ENCODE data around the gene UBE4B. TPM values are rescaled to one million over a fixed set of nuclear protein-coding genes. Genes with fewer than 3 reads are reported as not detected.

The UBE4B gene
- total and polyA plus RNA-seq, 10 donors = 8.8 to 53.8 (median 40.5) TPM

DNA sequence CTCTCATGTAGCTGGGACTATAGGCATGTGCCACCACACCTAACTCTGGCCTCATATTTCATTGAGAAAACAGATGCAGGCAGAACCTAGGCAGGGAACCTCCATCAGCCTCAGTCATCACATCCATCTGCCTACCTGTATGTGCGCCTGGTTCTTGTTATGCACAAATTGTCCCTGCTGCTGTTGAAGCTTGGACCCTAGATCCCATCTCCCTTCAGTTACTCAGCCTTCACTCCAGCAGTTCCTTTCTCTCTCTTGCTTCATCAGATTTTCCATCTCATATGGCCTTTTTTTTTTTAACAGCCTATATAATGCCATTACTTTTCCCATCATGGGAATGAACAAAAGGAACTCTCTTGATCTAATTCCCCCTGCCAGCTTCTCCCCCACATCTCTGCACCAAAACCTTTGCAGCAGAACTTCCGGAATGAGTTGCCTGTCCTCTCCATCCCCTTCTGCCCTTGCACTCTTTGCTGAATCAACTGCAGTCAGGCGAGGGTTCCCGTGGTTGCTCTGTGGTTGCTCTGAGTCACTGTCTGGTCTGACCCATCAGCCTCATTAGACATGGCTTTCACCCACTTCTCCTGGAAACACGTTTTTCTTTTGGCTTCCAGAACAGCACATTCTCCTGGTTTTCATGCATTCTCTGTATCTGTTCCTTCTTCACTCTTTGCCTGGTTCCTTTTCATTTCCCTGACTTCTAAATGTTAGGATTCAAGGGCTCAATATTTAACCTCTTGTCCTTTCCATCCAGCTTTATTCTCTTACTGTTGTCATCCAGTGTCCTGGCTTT, 41.5 kb downstream of the UBE4B start:
- peaks cover 0 to 27% (median 16%) of the 10 kb centered on the region in 6 donors for H3K4me1 ChIP-seq
- H3K9me3 ChIP-seq = no peaks in the 10 kb centered on the region
- H3K4me3 ChIP-seq = no peak overlapping the region
- DNase-seq = no peak
- no peak for TF ChIP-seq POLR2A (IDR thresholded peaks at IDR 0.05)
- TF ChIP-seq, protein P1, sequence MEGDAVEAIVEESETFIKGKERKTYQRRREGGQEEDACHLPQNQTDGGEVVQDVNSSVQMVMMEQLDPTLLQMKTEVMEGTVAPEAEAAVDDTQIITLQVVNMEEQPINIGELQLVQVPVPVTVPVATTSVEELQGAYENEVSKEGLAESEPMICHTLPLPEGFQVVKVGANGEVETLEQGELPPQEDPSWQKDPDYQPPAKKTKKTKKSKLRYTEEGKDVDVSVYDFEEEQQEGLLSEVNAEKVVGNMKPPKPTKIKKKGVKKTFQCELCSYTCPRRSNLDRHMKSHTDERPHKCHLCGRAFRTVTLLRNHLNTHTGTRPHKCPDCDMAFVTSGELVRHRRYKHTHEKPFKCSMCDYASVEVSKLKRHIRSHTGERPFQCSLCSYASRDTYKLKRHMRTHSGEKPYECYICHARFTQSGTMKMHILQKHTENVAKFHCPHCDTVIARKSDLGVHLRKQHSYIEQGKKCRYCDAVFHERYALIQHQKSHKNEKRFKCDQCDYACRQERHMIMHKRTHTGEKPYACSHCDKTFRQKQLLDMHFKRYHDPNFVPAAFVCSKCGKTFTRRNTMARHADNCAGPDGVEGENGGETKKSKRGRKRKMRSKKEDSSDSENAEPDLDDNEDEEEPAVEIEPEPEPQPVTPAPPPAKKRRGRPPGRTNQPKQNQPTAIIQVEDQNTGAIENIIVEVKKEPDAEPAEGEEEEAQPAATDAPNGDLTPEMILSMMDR (IDR thresholded peaks at IDR 0.05 in 8 of 11, conservative IDR thresholded peaks at IDR 0.05 in 3 of 11) = no peak
- TF ChIP-seq POLR2AphosphoS5 (IDR thresholded peaks at IDR 0.05) = no peak
- H3K27ac ChIP-seq = peak overlapping the region in 3 of 8 donors; percentile 1 to 18 (median 2)
- peaks cover 0 to 53% (median 2%) of the 10 kb centered on the region in 6 donors for H3K36me3 ChIP-seq
- WGBS, 5 donors = 29 to 44% (median 40%) methylated on average over 5 of the region's 5 CpGs
- intact Hi-C loops (cut with DNase I; ENCODE audit: low total_unique reads) = no loop called here
- H3K27me3 ChIP-seq (replicated peaks in 1 of 7) = no peaks in the 10 kb centered on the region

DNA sequence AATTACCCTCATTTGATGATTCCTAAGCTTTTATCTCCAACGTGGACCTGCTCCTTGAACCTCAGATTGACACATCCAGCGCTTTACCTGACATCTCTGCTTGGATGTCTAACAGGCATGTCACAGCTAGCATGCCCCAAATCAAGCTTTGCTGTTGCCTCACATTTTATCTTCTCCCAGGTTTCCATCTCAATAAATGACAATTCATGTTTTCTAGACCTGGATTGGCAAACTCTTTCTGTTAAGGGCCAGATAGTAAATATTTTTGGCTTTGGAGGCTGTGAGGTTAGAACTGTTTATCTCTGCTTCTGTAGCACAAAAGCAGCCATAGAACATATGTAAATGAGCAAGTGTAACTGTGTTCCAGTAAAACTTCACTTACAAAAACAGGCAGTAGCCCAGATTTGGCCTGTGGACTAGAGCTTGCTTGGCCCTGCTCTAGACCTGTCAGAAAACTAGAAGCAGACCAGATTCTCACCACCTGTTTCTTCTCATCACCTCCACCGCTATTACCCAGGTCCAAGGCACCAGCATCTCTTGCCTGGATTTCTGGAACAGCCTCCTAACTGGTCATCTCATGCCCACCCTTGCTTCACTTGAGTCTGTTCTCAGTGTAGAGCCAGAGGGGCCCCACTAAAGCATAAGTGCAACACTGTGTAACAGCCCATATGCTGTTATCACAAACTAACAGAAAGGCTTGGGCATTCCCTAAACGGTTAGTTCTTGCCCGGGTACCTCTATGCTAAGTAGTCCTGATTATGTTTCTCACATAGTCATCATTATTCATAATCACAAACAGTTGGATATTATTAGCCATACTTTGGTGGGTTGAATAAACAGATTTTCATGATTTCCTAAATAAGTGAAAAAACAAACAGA, 42.3 kb downstream of the UBE4B start:
- Histone ChIP-seq H3K36me3 (peaks cover 0 to 61% (median 3%) of the 10 kb centered on the region in 6 donors), H3K9me3 (no peaks in the 10 kb centered on the region), H3K4me3 (no peak overlapping the region), H3K27me3 (replicated peaks in 1 of 7) (no peaks in the 10 kb centered on the region), H3K4me1 (peaks cover 0 to 27% (median 16%) of the 10 kb centered on the region in 6 donors), H3K27ac (peak overlapping the region in 2 of 8 donors; percentile 1 to 18)
- WGBS, 5 donors = 79 to 90% (median 86%) methylated on average over 5 of the region's 5 CpGs
- DNase-seq = no peak
- TF ChIP-seq POLR2A (IDR thresholded peaks at IDR 0.05) (no peak), POLR2AphosphoS5 (IDR thresholded peaks at IDR 0.05) (no peak)
- TF ChIP-seq, protein P1 (IDR thresholded peaks at IDR 0.05 in 8 of 11, conservative IDR thresholded peaks at IDR 0.05 in 3 of 11) = no peak
- intact Hi-C loops (cut with DNase I; ENCODE audit: low total_unique reads) = no loop called here

DNA sequence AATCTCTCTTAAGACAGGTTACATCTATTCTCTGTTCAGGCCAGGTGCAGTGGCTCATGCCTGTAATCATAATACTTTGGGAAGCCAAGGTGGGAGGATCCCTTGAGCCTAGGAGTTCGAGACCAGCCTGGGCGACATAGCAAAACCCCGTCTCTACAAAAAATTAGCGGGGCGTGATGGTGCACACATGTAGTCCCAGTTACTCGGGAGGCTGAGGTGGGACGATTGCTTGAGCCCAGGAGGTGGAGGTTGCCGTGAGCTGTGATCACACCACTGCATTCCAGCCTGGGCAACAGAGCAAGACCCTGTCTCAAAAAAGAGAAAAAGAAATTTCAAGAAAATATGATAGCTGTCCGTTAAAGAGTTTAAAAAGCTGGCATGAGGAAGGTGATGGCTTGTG, 43.0 kb downstream of the UBE4B start:
- H3K27ac ChIP-seq = no peak overlapping the region
- peaks cover 0 to 27% (median 16%) of the 10 kb centered on the region in 6 donors for H3K4me1 ChIP-seq
- intact Hi-C loops (cut with DNase I; ENCODE audit: low total_unique reads) = no loop called here
- TF ChIP-seq POLR2AphosphoS5 (IDR thresholded peaks at IDR 0.05) (no peak), POLR2A (IDR thresholded peaks at IDR 0.05) (no peak)
- TF ChIP-seq, protein P1 (IDR thresholded peaks at IDR 0.05 in 8 of 11, conservative IDR thresholded peaks at IDR 0.05 in 3 of 11) = no peak
- H3K9me3 ChIP-seq = no peaks in the 10 kb centered on the region
- no peaks in the 10 kb centered on the region for H3K27me3 ChIP-seq (replicated peaks in 1 of 7)
- no peak overlapping the region for H3K4me3 ChIP-seq
- H3K36me3 ChIP-seq = peaks cover 0 to 65% (median 7%) of the 10 kb centered on the region in 6 donors
- no peak for DNase-seq
- WGBS, 5 donors = 95 to 99% (median 96%) methylated on average over 9 of the region's 9 CpGs

Measured in spleen (tissue), 11 donors.